ENCODE results near the gene EVX2.

EVX2 gene

DNA sequence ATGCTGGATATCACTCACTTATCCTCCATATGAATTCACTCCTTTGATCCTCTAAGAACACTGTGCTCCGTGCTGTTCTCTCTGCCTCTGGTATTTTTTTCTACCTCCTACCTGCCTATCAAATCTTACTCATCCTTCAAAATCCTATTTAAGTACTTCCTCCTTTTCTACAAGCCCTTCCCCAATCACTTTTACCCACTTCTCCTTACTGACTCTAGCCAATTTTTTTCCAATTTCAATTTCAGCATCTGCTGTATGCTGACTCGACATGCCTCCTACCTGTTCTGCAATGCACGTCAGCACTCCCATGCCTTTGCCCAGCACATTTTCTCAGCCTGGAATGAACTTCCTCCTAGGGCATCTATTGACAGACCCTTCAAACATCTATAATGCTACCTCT lies 44.4 kb downstream of the EVX2 start:
- no peak for DNase-seq

- DNase-seq, result no peak
These were observed 45.1 kb downstream of the EVX2 start for GRCh38 chr2:176038694-176039093.

DNA sequence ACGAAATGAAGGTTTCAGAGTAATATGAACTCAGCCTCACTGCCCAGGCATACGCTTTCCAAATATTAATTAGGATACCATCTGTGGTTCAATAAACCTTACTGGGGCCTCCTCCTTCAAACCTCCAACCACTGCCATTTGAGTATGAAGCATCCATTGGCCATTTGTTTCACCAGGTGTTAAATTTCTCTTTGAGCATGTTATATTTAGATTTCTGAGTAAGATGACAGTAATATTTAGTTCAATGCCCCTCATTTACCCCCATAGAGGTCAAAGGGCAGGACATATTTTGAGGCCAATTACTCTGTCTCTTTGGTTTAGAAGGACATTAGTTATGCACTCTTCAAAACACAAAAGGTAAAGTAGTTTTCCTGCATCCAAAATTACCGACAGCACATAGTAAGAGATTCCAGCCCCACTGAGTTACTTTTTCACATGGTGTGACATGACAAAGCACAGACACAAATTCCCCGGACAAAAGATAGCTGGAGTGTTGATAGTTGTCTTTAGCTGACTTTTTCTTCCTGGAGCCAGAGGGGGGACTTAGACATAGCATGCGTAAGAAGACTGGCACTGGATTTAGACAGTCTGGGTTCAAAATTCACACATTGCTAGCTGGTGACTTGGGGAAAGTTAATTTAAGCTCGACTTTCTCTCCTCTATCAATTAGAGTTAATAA lies 48.6 kb downstream of the EVX2 start:
- no peak for DNase-seq

DNA sequence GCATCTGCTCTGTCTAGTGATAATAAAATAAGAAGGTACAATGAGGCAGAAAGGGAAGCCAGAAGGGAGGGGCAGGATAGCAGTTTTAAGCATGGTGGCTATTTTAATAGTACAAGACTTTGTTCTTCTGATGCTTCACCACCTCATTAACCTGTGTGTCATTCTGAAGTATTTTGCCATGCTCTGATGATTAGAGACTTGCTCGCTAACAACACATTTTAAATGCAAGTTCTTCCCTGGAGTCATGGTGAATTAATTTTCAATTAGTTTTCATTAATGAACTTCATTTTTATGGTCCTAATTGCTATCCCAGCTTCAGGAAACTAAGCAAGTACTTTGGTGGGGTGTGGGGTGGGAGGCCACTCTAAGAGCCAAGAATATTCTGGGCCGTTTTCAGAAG lies 56.0 kb downstream of the EVX2 start:
- DNase-seq, result no peak

Data from CD4-positive, alpha-beta T cell treated with Interleukin-15 for 1 hour (primary cell).